H1 (cell line): Measurements from ENCODE around the gene ZNF518B. TPM values are rescaled to one million over a fixed set of nuclear protein-coding genes. Genes with fewer than 3 reads are reported as not detected.

Source experiments
- CHD7 ChIP-seq: fragments of 300-600 bp; sonication (generic); IDR thresholded peaks from 2 replicates; pipeline ENCODE4 v1.7.1; 2012; ENCODE audit warnings: low read length, moderate library complexity, mild to moderate bottlenecking, inconsistent platforms; ENCODE audit not compliant: insufficient replicate concordance
- EP300 ChIP-seq, 2 experiments: IDR thresholded peaks; 1 replicate in 1 of 2; 2 replicates in 1 of 2; pipeline ENCODE4 v1.6.1; 2011 to 2012; ENCODE audit warnings: low read depth in 2 of 2, low read length in 2 of 2, mild to moderate bottlenecking in 2 of 2, borderline replicate concordance in 1 of 2, inconsistent platforms in 1 of 2, moderate library complexity in 1 of 2
- EZH2 ChIP-seq: fragments of 200-600 bp; sonication (generic); IDR thresholded peaks from 2 replicates; pipeline ENCODE4 v1.7.1; 2012; ENCODE audit warnings: low read depth, mild to moderate bottlenecking, moderate library complexity, low read length, inconsistent platforms; ENCODE audit not compliant: severe bottlenecking
- KDM5A ChIP-seq: fragments of 200-600 bp; IDR thresholded peaks from 2 replicates; pipeline ENCODE4 v1.7.1; 2012; ENCODE audit warnings: mild to moderate bottlenecking, low read length, inconsistent platforms, mixed read lengths
- POU5F1 ChIP-seq: IDR thresholded peaks from 2 replicates; pipeline ENCODE4 v1.6.1; 2011; ENCODE audit warnings: low read depth, mild to moderate bottlenecking, low read length, moderate library complexity
- SIN3A ChIP-seq, 2 experiments: IDR thresholded peaks in 1 of 2; conservative IDR thresholded peaks in 1 of 2; 2 replicates each; pipeline ENCODE4 v1.6.1; 2011 to 2012; ENCODE audit warnings: low read length in 2 of 2, improper control_type of control experiment in 1 of 2, low read depth in 1 of 2, mild to moderate bottlenecking in 1 of 2
- polyA plus RNA-seq, 7 experiments: library from polyadenylated mRNA; depleted of rRNA in 3 of 7; stranded (reverse) in 5 of 7; unstranded in 2 of 7; fragments of >200 nt in 5 of 7; fragments of 200-250 nt in 2 of 7; gene quantifications; 1 replicate in 5 of 7; 2 replicates in 1 of 7; 4 replicates in 1 of 7; pipeline versions ENCODE4 v1.2.1 to v1.2.3, GENCODE V29; 2011 to 2013; ENCODE audit warnings: missing spikeins in 2 of 7, mixed read lengths in 2 of 7
- total RNA-seq: library from RNA; stranded (reverse); fragmentation: NEBNext Ultra II Directional; extraction: Animal tissue kit (Norgen Biotek cat#: 25700); gene quantifications from 2 replicates; pipeline ENCODE4 v1.2.1, GENCODE V29; 2021

ZNF518B gene
- total and polyA plus RNA-seq, 2 of the 8 experiments (the other 6 are each of a cell fraction or from before 2014, with no cell fraction given) = 2.9 to 9.0 TPM

GRCh38 chr4:10482913-10483312 lies 25.7 kb upstream of the ZNF518B start (continued):
- no peak for TF ChIP-seq CHD7
- TF ChIP-seq SIN3A (conservative IDR thresholded peaks at IDR 0.05 in 1 of 2, IDR thresholded peaks at IDR 0.05 in 1 of 2; ENCODE audit: low read depth in 1 of 2, low read length in 2 of 2) = no peak
- no peak for TF ChIP-seq EP300 (IDR thresholded peaks at IDR 0.05; ENCODE audit: borderline replicate concordance in 1 of 2, low read depth in 2 of 2, low read length in 2 of 2)
- TF ChIP-seq KDM5A = no peak
- TF ChIP-seq POU5F1 = no peak
- no peak for TF ChIP-seq EZH2
